Central memory CD4-positive, alpha-beta T cell (primary cell): ENCODE results near the gene KCTD3.

Experiments
- DNase-seq: peaks from one replicate; pipeline ENCODE4 v3.0.0; 2022

The KCTD3 gene

GRCh38 chr1:215661033-215661432 is 93.9 kb downstream of the KCTD3 start:
- DNase-seq = no peak

GRCh38 chr1:215665215-215665614 is 98.1 kb downstream of the KCTD3 start:
- DNase-seq = no peak

GRCh38 chr1:215667761-215668160 is 100.7 kb downstream of the KCTD3 start:
- no peak for DNase-seq

GRCh38 chr1:215669806-215670491 is 102.8 kb downstream of the KCTD3 start:
- DNase-seq = no peak
